GM12891 (cell line): ENCODE data around the gene ANKRD63.

Experiments used
- POLR2A ChIP-seq: IDR thresholded peaks from 2 replicates; pipeline ENCODE4 v1.6.1; 2011; ENCODE audit warnings: low read depth, low read length, control low read depth
- POLR2AphosphoS5 ChIP-seq: IDR thresholded peaks from 2 replicates; pipeline ENCODE4 v1.6.1; 2011; ENCODE audit warnings: low read depth, low read length, control low read depth
- POU2F2 ChIP-seq: IDR thresholded peaks from 2 replicates; pipeline ENCODE4 v1.6.1; 2011; ENCODE audit warnings: low read depth, mild to moderate bottlenecking, control low read depth, low read length, moderate library complexity
- SPI1 ChIP-seq: IDR thresholded peaks from 2 replicates; pipeline ENCODE4 v1.6.1; 2011; ENCODE audit warnings: low read depth, low read length, control low read depth
- TAF1 ChIP-seq: IDR thresholded peaks from 2 replicates; pipeline ENCODE4 v1.6.1; 2011; ENCODE audit warnings: low read depth, low read length, control low read depth

DNA sequence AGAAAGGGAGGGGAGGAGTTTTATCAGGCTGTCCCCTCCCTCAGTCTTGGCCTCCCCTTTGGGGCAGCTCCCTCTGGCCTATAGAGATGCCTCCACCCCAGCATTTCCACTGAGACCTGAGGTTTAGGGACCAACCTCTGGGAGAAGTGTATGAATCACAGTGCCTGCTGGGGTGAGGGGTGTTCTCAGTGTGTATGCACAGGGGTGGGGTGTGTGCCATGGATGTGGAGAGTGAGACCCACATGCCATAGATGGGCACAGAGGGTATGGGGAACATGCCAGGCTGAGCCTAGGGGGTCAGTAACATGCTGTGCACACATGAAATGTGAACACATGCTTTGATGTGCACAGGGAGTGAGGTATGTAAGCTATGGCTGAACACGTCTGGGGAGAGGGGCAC is 12.4 kb upstream of the ANKRD63 start:
- TF ChIP-seq POLR2A (no peak), POLR2AphosphoS5 (no peak), POU2F2 (no peak), SPI1 (no peak), TAF1 (no peak)
